Uterus (tissue), 4 donors: Measurements from ENCODE around the gene CEBPE. TPM values are rescaled to one million over a fixed set of nuclear protein-coding genes. Genes with fewer than 3 reads are reported as not detected.

Experiments
- DNase-seq, 2 donors: peaks; one replicate each; pipeline ENCODE4 v3.0.0-alpha.2; 2019 to 2020
- H3K27ac ChIP-seq, 2 donors: fragments of 200-600 bp; sonication (generic); 1 replicate in 1 of 2; 2 replicates in 1 of 2; pipeline ENCODE4 v1.5.1; 2016 to 2018
- H3K27me3 ChIP-seq, 2 donors: fragments of 200-600 bp; sonication (generic); one replicate each; pipeline ENCODE4 v1.5.1; 2018 to 2019; ENCODE audit warnings: control low read depth in 1 of 2
- H3K36me3 ChIP-seq, 2 donors: fragments of 200-600 bp; sonication (generic); one replicate each; pipeline ENCODE4 v1.5.1; 2019; ENCODE audit warnings: control low read depth in 1 of 2
- H3K4me1 ChIP-seq, 2 donors: fragments of 200-600 bp; sonication (generic); one replicate each; pipeline ENCODE4 v1.5.1; 2018 to 2019; ENCODE audit warnings: control low read depth in 1 of 2
- H3K4me3 ChIP-seq, 2 donors: fragments of 200-600 bp; sonication (generic); 1 replicate in 1 of 2; 2 replicates in 1 of 2; pipeline ENCODE4 v1.5.1; 2018 to 2019; ENCODE audit warnings: mild to moderate bottlenecking in 1 of 2
- H3K9me3 ChIP-seq, 2 donors: fragments of 200-600 bp; sonication (generic); one replicate each; pipeline ENCODE4 v1.5.1; 2019; ENCODE audit warnings: control low read depth in 1 of 2
- CTCF ChIP-seq, 4 experiments: fragments of 200-600 bp in 2 of 4; fragments of 450-650 bp in 2 of 4; sonication (generic) in 2 of 4; IDR thresholded peaks; one replicate each; pipeline ENCODE4 v1.5.1; 2016 to 2019; ENCODE audit warnings: antibody characterized with exemption in 4 of 4, mild to moderate bottlenecking in 2 of 4, moderate library complexity in 1 of 4
- POLR2A ChIP-seq, 2 donors: fragments of 450-650 bp; IDR thresholded peaks; one replicate each; pipeline ENCODE4 v1.6.1; 2016; ENCODE audit warnings: antibody characterized with exemption in 2 of 2, mild to moderate bottlenecking in 1 of 2, moderate library complexity in 1 of 2
- intact Hi-C: fragments of 100-400 bp; cut with DNase I; formaldehyde crosslinking; loops from one replicate; pipeline ENCODE4 v1.15.1; 2023; ENCODE audit warnings: low total_unique reads
- total RNA-seq, 4 donors: library from RNA; depleted of rRNA in 3 of 4; stranded (reverse); fragments of >200 nt in 3 of 4; gene quantifications; one replicate each; pipeline versions ENCODE4 v1.1.0 to v1.2.4, GENCODE V29; 2014 to 2023
- donor health status: DM: yes; HTN: yes; CAD: no.

Gene CEBPE
- not detected for total RNA-seq

DNA sequence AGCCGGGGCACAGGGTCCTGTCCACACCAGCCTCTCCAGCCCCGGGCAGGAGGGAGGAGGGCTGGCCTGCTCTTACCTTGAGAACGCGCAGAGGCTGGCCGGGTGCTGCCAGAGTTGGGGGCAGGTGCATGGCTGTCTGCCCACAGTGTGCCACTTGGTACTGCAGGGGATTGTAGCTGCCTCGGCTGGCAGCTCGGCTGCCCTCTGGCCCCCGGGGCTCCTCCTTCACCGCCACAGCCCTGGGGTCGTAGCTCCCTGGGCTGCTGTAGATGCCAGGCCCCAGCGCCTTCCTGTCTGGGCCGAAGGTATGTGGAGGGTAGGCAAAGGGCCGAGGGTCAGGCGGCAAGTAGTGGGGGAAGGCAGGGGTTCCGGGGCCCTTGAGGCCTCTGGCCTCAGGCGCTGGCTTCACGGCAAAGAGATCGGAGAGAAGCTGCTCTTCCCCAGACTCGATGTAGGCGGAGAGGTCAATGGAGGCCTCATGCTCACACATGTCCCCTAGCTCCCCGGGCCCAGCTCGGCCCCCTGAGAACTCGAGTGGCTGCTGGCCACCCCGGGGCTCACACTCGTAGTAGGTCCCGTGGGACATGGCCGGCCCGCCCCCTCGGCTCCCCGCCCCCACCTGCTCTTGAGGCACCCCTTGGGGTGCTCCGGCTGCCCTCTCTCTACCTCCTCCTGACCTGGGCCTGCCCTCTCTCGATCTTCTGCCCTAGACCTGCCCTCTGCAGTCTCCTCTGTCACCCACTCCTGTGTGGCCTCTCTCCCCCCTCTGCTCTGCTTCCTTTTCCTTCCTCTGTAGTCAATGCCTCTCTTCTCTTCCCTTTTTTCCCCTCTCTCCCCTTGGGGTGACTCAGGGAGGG is at the start of gene CEBPE:
CEBPE (minus strand) TSS at position 750 of the 857 bp plus-strand sequence; CDS start at position 586, 164 bp downstream.
- intact Hi-C loops, result loop anchor here (2.0 kb wide), 1 partner anchor 68 kb away; no protein-coding TSS in a partner anchor
- Histone ChIP-seq H3K27ac (no peak within 1 kb of the TSS), H3K27me3 (no peaks in the 10 kb centered on the region), H3K4me3 (no peak within 1 kb of the TSS), H3K9me3 (no peaks in the 10 kb centered on the region), H3K4me1 (peaks cover 0 to 4% of the 10 kb centered on the region in 2 donors), H3K36me3 (no peaks in the 10 kb centered on the region)
- TF ChIP-seq POLR2A (IDR thresholded peaks at IDR 0.05) (no peak), CTCF (IDR thresholded peaks at IDR 0.05) (no peak)
- DNase-seq, result no peak

DNA sequence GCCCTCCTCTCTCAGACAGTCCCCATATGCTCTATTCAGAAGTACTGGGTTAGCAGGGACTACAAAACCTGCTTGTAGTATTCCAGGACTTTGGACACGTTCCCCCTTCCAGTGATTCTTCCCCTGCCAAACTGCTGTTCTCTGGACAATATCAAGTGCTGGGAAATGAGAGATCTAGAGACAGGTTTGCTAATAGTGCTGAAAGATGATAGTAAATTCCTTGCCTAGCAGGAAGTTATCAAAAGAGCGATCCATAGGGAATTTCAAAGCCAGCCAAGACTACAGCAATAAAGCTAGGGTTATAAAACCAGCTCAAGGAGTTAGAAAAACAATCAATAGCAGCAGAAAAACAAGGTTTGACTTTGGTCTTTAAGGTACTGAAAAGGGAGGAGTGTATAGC is 49.2 kb upstream of the CEBPE start:
- no peaks in the 10 kb centered on the region for H3K27me3 ChIP-seq
- peak; percentile 65 to 75 for DNase-seq
- no peak for TF ChIP-seq POLR2A (IDR thresholded peaks at IDR 0.05)
- no peak for TF ChIP-seq CTCF (IDR thresholded peaks at IDR 0.05)
- intact Hi-C loops, result no loop called here
- H3K36me3 ChIP-seq, result no peaks in the 10 kb centered on the region
- H3K9me3 ChIP-seq, result no peaks in the 10 kb centered on the region
- no peak overlapping the region for H3K4me3 ChIP-seq
- peak overlapping the region; percentile 71 to 86 for H3K27ac ChIP-seq
- H3K4me1 ChIP-seq, result peaks cover 3 to 6% of the 10 kb centered on the region in 2 donors

DNA sequence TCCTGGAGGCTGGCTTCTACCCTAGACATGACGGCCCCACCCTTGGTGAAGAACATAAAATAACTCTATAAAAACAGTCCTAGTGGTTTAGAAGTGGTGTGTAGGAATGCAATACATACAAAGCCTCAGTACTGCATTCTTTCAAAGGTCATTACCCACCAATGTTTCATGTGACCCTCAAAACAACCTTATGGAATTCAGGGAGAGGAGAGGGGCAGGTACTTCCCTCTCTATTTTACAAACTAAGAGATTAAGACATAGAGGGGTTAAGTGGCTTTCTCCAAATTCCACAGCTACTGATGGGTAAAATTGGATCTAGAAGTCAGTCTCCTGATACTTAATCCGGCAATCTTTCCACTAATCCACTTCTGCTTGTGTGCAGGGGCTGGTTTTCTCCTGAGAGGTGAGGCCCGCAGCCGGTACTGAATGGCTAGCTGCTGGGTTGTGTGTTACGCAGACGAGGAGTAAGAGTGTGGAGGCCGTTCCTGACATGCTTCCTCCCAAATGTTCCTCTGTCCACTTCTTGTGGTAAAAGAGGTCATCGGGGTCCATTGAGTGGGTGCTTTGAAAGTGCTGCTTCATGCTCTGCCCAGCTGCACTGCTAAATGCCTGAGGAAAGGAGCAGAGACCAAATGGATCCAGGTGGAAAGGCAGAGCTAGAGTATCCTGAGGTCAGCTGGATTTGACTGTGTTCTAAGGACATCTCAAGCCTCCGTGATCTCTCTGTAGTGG is 48.2 kb upstream of the CEBPE start:
- peak overlapping the region; percentile 71 to 86 for H3K27ac ChIP-seq
- no peak overlapping the region for H3K4me3 ChIP-seq
- H3K9me3 ChIP-seq, result no peaks in the 10 kb centered on the region
- intact Hi-C loops, result no loop called here
- no peaks in the 10 kb centered on the region for H3K27me3 ChIP-seq
- peaks cover 3 to 6% of the 10 kb centered on the region in 2 donors for H3K4me1 ChIP-seq
- no peaks in the 10 kb centered on the region for H3K36me3 ChIP-seq
- TF ChIP-seq POLR2A (IDR thresholded peaks at IDR 0.05) (no peak), CTCF (IDR thresholded peaks at IDR 0.05) (no peak)
- no peak for DNase-seq

DNA sequence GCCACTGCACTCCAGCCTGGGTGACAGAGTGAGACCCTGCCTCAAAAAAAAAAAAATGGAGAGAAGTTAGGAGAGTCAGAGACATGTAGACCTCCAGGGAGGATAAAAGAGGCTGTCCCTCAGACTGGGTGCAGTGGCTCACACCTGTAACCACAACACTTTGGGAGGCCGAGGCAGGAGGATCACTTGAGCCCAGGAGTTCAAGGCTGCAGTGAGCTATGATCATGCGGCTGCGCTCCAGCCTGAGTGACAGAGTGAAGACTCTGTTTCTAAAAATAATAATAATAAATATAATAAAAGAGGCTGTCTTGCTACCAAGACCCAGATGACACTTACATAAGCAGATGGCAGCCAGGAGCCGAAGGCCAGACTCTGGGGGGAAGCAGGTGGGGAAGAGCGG is 45.9 kb upstream of the CEBPE start:
- H3K36me3 ChIP-seq, result no peaks in the 10 kb centered on the region
- intact Hi-C loops, result no loop called here
- no peak for DNase-seq
- H3K27ac ChIP-seq, result no peak overlapping the region
- no peaks in the 10 kb centered on the region for H3K9me3 ChIP-seq
- peaks cover 0 to 9% of the 10 kb centered on the region in 2 donors for H3K4me1 ChIP-seq
- TF ChIP-seq POLR2A (IDR thresholded peaks at IDR 0.05), result no peak
- no peak for TF ChIP-seq CTCF (IDR thresholded peaks at IDR 0.05)
- H3K4me3 ChIP-seq, result no peak overlapping the region
- H3K27me3 ChIP-seq, result no peaks in the 10 kb centered on the region

- H3K4me1 ChIP-seq, result peaks cover 0 to 9% of the 10 kb centered on the region in 2 donors
- intact Hi-C loops, result no loop called here
- DNase-seq, result no peak
- no peaks in the 10 kb centered on the region for H3K36me3 ChIP-seq
- no peak overlapping the region for H3K4me3 ChIP-seq
- H3K9me3 ChIP-seq, result no peaks in the 10 kb centered on the region
- no peak overlapping the region for H3K27ac ChIP-seq
- TF ChIP-seq POLR2A (IDR thresholded peaks at IDR 0.05) (no peak), CTCF (IDR thresholded peaks at IDR 0.05) (no peak)
- H3K27me3 ChIP-seq, result no peaks in the 10 kb centered on the region
These were observed 45.2 kb upstream of the CEBPE start for GRCh38 chr14:23164250-23164649.
